ENCODE measurements around the gene DSCAM.

DNA sequence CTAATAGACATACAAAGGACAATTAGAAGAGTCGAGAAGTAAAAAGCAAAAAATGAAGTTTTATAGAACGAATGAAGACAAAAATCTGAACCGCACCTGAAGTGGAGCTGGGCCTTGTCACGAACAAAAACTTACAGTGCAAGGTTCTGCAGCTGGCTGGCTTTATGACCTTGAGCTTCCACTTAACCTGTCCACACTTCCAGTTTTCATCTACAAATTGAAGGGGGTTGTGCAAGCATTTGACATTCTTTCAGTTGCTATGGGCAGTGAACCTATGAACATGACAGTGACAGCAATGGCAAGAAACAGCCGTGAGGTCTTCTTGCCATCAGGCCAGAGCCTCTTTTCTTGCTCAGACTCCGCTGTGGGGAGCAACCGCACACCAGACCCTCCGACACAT, 93.2 kb downstream of the DSCAM start:
- TF ChIP-seq ZSCAN29 (IDR thresholded peaks at IDR 0.05) = no peak
- TF ChIP-seq, protein P1, sequence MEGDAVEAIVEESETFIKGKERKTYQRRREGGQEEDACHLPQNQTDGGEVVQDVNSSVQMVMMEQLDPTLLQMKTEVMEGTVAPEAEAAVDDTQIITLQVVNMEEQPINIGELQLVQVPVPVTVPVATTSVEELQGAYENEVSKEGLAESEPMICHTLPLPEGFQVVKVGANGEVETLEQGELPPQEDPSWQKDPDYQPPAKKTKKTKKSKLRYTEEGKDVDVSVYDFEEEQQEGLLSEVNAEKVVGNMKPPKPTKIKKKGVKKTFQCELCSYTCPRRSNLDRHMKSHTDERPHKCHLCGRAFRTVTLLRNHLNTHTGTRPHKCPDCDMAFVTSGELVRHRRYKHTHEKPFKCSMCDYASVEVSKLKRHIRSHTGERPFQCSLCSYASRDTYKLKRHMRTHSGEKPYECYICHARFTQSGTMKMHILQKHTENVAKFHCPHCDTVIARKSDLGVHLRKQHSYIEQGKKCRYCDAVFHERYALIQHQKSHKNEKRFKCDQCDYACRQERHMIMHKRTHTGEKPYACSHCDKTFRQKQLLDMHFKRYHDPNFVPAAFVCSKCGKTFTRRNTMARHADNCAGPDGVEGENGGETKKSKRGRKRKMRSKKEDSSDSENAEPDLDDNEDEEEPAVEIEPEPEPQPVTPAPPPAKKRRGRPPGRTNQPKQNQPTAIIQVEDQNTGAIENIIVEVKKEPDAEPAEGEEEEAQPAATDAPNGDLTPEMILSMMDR (IDR thresholded peaks at IDR 0.05 in 2 of 3, conservative IDR thresholded peaks at IDR 0.05 in 1 of 3; ENCODE audit: control insufficient read depth in 2 of 3, extremely low read depth in 1 of 3, insufficient read depth in 1 of 3, low read depth in 3 of 3, low read length in 3 of 3) = no peak
- no peak for TF ChIP-seq MXI1 (IDR thresholded peaks at IDR 0.05; ENCODE audit: low read depth, low read length)
- TF ChIP-seq CHD1 (IDR thresholded peaks at IDR 0.05; ENCODE audit: low read depth, low read length) = no peak
- TF ChIP-seq SP1 (IDR thresholded peaks at IDR 0.05; ENCODE audit: low read depth, low read length) = no peak
- no peak for TF ChIP-seq IKZF2 (IDR thresholded peaks at IDR 0.05)
- TF ChIP-seq RAD21 (IDR thresholded peaks at IDR 0.05; ENCODE audit: insufficient read depth, low read depth, low read length) = no peak
- no peak for TF ChIP-seq FOS (IDR thresholded peaks at IDR 0.05; ENCODE audit: borderline replicate concordance, extremely low read depth, insufficient read length)
- no peak for TF ChIP-seq SMAD1 (IDR thresholded peaks at IDR 0.05; ENCODE audit: low read depth, partially characterized antibody)
- TF ChIP-seq, protein P2, sequence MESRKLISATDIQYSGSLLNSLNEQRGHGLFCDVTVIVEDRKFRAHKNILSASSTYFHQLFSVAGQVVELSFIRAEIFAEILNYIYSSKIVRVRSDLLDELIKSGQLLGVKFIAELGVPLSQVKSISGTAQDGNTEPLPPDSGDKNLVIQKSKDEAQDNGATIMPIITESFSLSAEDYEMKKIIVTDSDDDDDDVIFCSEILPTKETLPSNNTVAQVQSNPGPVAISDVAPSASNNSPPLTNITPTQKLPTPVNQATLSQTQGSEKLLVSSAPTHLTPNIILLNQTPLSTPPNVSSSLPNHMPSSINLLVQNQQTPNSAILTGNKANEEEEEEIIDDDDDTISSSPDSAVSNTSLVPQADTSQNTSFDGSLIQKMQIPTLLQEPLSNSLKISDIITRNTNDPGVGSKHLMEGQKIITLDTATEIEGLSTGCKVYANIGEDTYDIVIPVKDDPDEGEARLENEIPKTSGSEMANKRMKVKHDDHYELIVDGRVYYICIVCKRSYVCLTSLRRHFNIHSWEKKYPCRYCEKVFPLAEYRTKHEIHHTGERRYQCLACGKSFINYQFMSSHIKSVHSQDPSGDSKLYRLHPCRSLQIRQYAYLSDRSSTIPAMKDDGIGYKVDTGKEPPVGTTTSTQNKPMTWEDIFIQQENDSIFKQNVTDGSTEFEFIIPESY (IDR thresholded peaks at IDR 0.05) = no peak
- no peak for TF ChIP-seq EP300 (IDR thresholded peaks at IDR 0.05; ENCODE audit: borderline replicate concordance in 1 of 2, control insufficient read depth in 1 of 2, low read depth in 2 of 2, low read length in 2 of 2)
- TF ChIP-seq, protein P3, sequence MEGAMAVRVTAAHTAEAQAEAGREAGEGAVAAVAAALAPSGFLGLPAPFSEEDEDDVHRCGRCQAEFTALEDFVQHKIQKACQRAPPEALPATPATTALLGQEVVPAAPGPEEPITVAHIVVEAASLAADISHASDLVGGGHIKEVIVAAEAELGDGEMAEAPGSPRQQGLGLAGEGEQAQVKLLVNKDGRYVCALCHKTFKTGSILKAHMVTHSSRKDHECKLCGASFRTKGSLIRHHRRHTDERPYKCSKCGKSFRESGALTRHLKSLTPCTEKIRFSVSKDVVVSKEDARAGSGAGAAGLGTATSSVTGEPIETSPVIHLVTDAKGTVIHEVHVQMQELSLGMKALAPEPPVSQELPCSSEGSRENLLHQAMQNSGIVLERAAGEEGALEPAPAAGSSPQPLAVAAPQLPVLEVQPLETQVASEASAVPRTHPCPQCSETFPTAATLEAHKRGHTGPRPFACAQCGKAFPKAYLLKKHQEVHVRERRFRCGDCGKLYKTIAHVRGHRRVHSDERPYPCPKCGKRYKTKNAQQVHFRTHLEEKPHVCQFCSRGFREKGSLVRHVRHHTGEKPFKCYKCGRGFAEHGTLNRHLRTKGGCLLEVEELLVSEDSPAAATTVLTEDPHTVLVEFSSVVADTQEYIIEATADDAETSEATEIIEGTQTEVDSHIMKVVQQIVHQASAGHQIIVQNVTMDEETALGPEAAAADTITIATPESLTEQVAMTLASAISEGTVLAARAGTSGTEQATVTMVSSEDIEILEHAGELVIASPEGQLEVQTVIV (IDR thresholded peaks at IDR 0.05; ENCODE audit: borderline replicate concordance, partially characterized antibody) = no peak

Data from GM12878 (cell line).